HUES64 (cell line): ENCODE results near the gene PALM3.

ENCODE experiments used
- H3K27ac ChIP-seq: 2 replicates; pipeline ENCODE4 v1.7.0; 2013; ENCODE audit warnings: low read depth, low read length, inconsistent platforms
- H3K27me3 ChIP-seq: 2 replicates; pipeline ENCODE4 v1.6.1; 2013; ENCODE audit warnings: mild to moderate bottlenecking, low read length; ENCODE audit not compliant: insufficient read depth
- H3K36me3 ChIP-seq: 2 replicates; pipeline ENCODE4 v1.6.1; 2013; ENCODE audit warnings: mild to moderate bottlenecking, low read length; ENCODE audit not compliant: insufficient read depth
- H3K4me1 ChIP-seq: 2 replicates; pipeline ENCODE4 v1.6.1; 2013; ENCODE audit warnings: mild to moderate bottlenecking, low read length, moderate library complexity; ENCODE audit not compliant: insufficient read depth
- H3K4me3 ChIP-seq: 2 replicates; pipeline ENCODE4 v1.5.1; 2013; ENCODE audit warnings: mild to moderate bottlenecking, low read length, moderate library complexity
- H3K9ac ChIP-seq: 2 replicates; pipeline ENCODE4 v1.6.1; 2013; ENCODE audit warnings: mild to moderate bottlenecking, low read depth, low read length
- H3K9me3 ChIP-seq: 2 replicates; pipeline ENCODE4 v1.6.1; 2013; ENCODE audit warnings: low read depth, low read length; ENCODE audit not compliant: insufficient read depth
- WGBS: fragments of 150-250, 120-280 bp; methylation state at CpG from one replicate; pipeline ENCODE4 v1.1.7; 2013; ENCODE audit warnings: missing lambda C conversion rate; 5-methylcytosine and 5-hydroxymethylcytosine counted together

Gene PALM3

DNA sequence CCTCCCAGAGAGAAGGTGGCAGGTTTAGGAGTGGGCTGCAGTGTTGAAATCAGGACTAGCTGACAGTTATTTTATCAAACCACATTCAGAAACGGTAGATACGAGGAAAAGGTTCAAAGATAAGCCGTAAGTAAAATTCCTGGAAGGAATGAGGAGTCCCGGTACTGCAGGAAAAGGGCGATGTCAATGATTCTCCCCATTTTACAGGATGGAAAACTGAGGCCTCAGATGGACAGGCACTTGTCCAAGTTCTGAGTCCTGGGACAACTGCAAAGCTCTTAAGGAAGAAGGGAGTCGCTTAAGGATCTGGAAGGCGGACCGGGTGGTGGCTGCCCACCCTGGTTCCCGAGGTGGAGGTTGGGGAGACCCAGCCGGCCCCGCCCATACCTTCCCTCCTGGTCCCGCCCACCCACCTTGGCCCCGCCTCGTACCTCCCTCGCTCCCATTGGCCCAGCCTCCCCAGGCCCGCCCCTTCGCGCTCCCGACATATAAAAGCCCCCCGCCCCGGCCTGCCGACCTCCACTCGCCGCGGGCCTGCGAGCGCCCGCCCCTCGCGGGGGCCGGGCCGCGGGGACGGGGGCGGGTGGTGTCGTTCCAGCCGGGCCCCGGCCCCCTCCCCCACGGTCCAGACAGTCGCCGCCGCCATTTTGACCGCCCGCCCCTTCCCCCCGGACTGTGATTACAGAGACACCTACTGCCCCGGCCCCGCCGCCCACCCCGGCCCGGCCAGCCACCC, 56.4 kb downstream of the PALM3 start:
- 10% methylated on average over 50 of the region's 50 CpGs for WGBS
- Histone ChIP-seq H3K9me3 (no peaks in the 10 kb centered on the region), H3K27ac (peak overlapping the region; percentile 97), H3K27me3 (no peaks in the 10 kb centered on the region), H3K9ac (peak overlapping the region; percentile 80), H3K4me3 (peak overlapping the region; percentile 66), H3K36me3 (no peaks in the 10 kb centered on the region), H3K4me1 (no peaks in the 10 kb centered on the region)

GRCh38 chr19:14004619-14005348, 57.1 kb downstream of the PALM3 start:
- H3K27ac ChIP-seq = no peak overlapping the region
- no peaks in the 10 kb centered on the region for H3K27me3 ChIP-seq
- H3K4me3 ChIP-seq = peak overlapping the region; percentile 43; the same call in 1 of the 2 replicates
- no peaks in the 10 kb centered on the region for H3K4me1 ChIP-seq
- no peaks in the 10 kb centered on the region for H3K9me3 ChIP-seq
- WGBS = 91% methylated on average over 14 of the region's 14 CpGs
- no peak overlapping the region for H3K9ac ChIP-seq
- no peaks in the 10 kb centered on the region; the same call in 1 of the 2 replicates for H3K36me3 ChIP-seq
